ENCODE data around the gene PSMB1.

DNA sequence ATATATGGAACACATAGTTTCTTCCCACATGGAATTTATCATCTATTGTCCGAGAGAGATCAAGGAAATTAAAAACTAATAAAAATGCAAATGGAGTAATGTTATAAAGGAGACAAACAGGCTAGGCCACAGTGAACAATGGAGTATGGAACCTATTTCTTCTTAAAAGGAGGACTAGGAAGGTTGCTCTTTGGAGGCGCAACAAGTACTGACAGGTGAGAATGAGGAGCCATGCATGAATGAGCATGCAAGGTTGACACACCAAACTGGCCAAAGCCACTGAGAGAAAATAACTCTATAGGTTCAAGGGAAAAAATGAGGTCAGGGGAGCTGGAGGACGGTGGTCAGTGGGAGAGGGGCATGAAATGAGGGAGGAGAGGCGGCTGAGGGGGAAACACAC, 40.9 kb downstream of the PSMB1 start:
- TF ChIP-seq, protein P1, sequence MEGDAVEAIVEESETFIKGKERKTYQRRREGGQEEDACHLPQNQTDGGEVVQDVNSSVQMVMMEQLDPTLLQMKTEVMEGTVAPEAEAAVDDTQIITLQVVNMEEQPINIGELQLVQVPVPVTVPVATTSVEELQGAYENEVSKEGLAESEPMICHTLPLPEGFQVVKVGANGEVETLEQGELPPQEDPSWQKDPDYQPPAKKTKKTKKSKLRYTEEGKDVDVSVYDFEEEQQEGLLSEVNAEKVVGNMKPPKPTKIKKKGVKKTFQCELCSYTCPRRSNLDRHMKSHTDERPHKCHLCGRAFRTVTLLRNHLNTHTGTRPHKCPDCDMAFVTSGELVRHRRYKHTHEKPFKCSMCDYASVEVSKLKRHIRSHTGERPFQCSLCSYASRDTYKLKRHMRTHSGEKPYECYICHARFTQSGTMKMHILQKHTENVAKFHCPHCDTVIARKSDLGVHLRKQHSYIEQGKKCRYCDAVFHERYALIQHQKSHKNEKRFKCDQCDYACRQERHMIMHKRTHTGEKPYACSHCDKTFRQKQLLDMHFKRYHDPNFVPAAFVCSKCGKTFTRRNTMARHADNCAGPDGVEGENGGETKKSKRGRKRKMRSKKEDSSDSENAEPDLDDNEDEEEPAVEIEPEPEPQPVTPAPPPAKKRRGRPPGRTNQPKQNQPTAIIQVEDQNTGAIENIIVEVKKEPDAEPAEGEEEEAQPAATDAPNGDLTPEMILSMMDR (IDR thresholded peaks at IDR 0.05): no peak
- TF ChIP-seq POLR2A (IDR thresholded peaks at IDR 0.05): no peak
